Measurements from ENCODE around the gene ST6GALNAC3.

GRCh38 chr1:76377247-76377646, 302.7 kb downstream of the ST6GALNAC3 start:
- no peak for TF ChIP-seq FOXK2 (IDR thresholded peaks at IDR 0.05)
- TF ChIP-seq BHLHE40 (IDR thresholded peaks at IDR 0.05; ENCODE audit: borderline replicate concordance): no peak
- TF ChIP-seq FOXA1 (IDR thresholded peaks at IDR 0.05): no peak
- TF ChIP-seq FOXM1 (IDR thresholded peaks at IDR 0.05; ENCODE audit: borderline replicate concordance): no peak
- no peak for TF ChIP-seq SUZ12 (IDR thresholded peaks at IDR 0.05)

Data from HEK293T (cell line).